ENCODE measurements around the gene EBI3. TPM values are rescaled to one million over a fixed set of nuclear protein-coding genes. Genes with fewer than 3 reads are reported as not detected.

The EBI3 gene
- total RNA-seq, 1 experiment from 2014 or later: 3.0 TPM

- Histone ChIP-seq H3K9me3 (ENCODE audit: control insufficient read depth, insufficient read depth, low read depth, low read length) (no peaks in the 10 kb centered on the region), H3K36me3 (ENCODE audit: control insufficient read depth, insufficient read depth, low read length) (peaks cover 3% of the 10 kb centered on the region; the same call in 1 of the 2 replicates), H3K4me3 (ENCODE audit: low read depth in 2 of 2, low read length in 2 of 2) (peak within 1 kb of the TSS; percentile 70 to 84), H3K27ac (ENCODE audit: low read length) (peak within 1 kb of the TSS; percentile 83), H3K27me3 (ENCODE audit: control insufficient read depth, insufficient read depth, low read length) (no peaks in the 10 kb centered on the region), H3K4me1 (ENCODE audit: control insufficient read depth, insufficient read depth, low read length) (no peaks in the 10 kb centered on the region; the same call in none of the 2 replicates)
- peak; percentile 53; the same call in 1 of the 2 replicates for TF ChIP-seq POLR2AphosphoS5 (IDR thresholded peaks at IDR 0.05; ENCODE audit: low read depth, low read length)
- TF ChIP-seq TCF7L2 (IDR thresholded peaks at IDR 0.05; ENCODE audit: low read depth, low read length): no peak
- TF ChIP-seq, protein P1, sequence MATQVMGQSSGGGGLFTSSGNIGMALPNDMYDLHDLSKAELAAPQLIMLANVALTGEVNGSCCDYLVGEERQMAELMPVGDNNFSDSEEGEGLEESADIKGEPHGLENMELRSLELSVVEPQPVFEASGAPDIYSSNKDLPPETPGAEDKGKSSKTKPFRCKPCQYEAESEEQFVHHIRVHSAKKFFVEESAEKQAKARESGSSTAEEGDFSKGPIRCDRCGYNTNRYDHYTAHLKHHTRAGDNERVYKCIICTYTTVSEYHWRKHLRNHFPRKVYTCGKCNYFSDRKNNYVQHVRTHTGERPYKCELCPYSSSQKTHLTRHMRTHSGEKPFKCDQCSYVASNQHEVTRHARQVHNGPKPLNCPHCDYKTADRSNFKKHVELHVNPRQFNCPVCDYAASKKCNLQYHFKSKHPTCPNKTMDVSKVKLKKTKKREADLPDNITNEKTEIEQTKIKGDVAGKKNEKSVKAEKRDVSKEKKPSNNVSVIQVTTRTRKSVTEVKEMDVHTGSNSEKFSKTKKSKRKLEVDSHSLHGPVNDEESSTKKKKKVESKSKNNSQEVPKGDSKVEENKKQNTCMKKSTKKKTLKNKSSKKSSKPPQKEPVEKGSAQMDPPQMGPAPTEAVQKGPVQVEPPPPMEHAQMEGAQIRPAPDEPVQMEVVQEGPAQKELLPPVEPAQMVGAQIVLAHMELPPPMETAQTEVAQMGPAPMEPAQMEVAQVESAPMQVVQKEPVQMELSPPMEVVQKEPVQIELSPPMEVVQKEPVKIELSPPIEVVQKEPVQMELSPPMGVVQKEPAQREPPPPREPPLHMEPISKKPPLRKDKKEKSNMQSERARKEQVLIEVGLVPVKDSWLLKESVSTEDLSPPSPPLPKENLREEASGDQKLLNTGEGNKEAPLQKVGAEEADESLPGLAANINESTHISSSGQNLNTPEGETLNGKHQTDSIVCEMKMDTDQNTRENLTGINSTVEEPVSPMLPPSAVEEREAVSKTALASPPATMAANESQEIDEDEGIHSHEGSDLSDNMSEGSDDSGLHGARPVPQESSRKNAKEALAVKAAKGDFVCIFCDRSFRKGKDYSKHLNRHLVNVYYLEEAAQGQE (IDR thresholded peaks at IDR 0.05; ENCODE audit: insufficient read depth in 1 of 2, low read depth in 2 of 2, low read length in 1 of 2): no peak
- 0 out of 2 replicates have a peak, but pooled peaks have one; percentile 83 for TF ChIP-seq SIN3A (IDR thresholded peaks at IDR 0.05; ENCODE audit: borderline replicate concordance, insufficient read depth, low read depth, low read length)
- TF ChIP-seq CTCF (IDR thresholded peaks at IDR 0.05): no peak
- intact Hi-C loops (cut with micrococcal nuclease; ENCODE audit: unreplicated experiment): no loop called here
- CTCF ChIA-PET: no interaction called here
- DNase-seq (ENCODE audit: low read depth, low spot score) (peak; percentile 51), ATAC-seq (peak; percentile 88)
- no TSS peak for BruUV-seq (replicated peaks)
- in situ Hi-C loops (cut with HindIII; ENCODE audit: low pct_unique_long_range_greater_than_20kb, low sequenced_read_pairs): no loop called here
- POLR2A ChIA-PET: interaction anchor here (0.6 kb wide), 1 partner anchor 1716 kb away, joined by 3 read pairs; no protein-coding TSS in a partner anchor
These were observed 47.1 kb upstream of the EBI3 start, which contains the start of the genes ANKRD24 and SIRT6 for GRCh38 chr19:4182084-4182810. Gene ANKRD24, plus strand, starts transcription at chr19:4182689. Its CDS starts 3,737 bp downstream, at chr19:4186426. Gene SIRT6, minus strand, starts transcription at chr19:4182563. Its CDS starts 24 bp downstream, at chr19:4182539.

- intact Hi-C loops (cut with micrococcal nuclease; ENCODE audit: unreplicated experiment): no loop called here
- ChIA-PET CTCF (interaction anchor here (0.5 kb wide), 1 partner anchor 196 kb away, joined by 4 read pairs; no protein-coding TSS in a partner anchor), POLR2A (interaction anchor here (0.6 kb wide), 1 partner anchor 197 kb away, joined by 15 read pairs; no protein-coding TSS in a partner anchor)
- no peaks in the 10 kb centered on the region for H3K27me3 ChIP-seq (ENCODE audit: control insufficient read depth, insufficient read depth, low read length)
- in situ Hi-C loops (cut with HindIII; ENCODE audit: low pct_unique_long_range_greater_than_20kb, low sequenced_read_pairs): no loop called here
- DNase-seq (ENCODE audit: low read depth, low spot score) (no peak), ATAC-seq (no peak)
- H3K4me1 ChIP-seq (ENCODE audit: control insufficient read depth, insufficient read depth, low read length): no peaks in the 10 kb centered on the region; the same call in none of the 2 replicates
- TF ChIP-seq POLR2AphosphoS5 (IDR thresholded peaks at IDR 0.05; ENCODE audit: low read depth, low read length): no peak
- TF ChIP-seq, protein P1 (IDR thresholded peaks at IDR 0.05; ENCODE audit: insufficient read depth in 1 of 2, low read depth in 2 of 2, low read length in 1 of 2): no peak
- TF ChIP-seq CTCF (IDR thresholded peaks at IDR 0.05): no peak
- no peak for TF ChIP-seq SIN3A (IDR thresholded peaks at IDR 0.05; ENCODE audit: borderline replicate concordance, insufficient read depth, low read depth, low read length)
- no peak for TF ChIP-seq TCF7L2 (IDR thresholded peaks at IDR 0.05; ENCODE audit: low read depth, low read length)
- no TSS peak for BruUV-seq (replicated peaks)
- no peaks in the 10 kb centered on the region for H3K9me3 ChIP-seq (ENCODE audit: control insufficient read depth, insufficient read depth, low read depth, low read length)
- H3K4me3 ChIP-seq (ENCODE audit: low read depth in 2 of 2, low read length in 2 of 2): no peak overlapping the region
- H3K27ac ChIP-seq (ENCODE audit: low read length): no peak overlapping the region
- peaks cover 3% of the 10 kb centered on the region; the same call in 1 of the 2 replicates for H3K36me3 ChIP-seq (ENCODE audit: control insufficient read depth, insufficient read depth, low read length)
These were observed 45.2 kb upstream of the EBI3 start for GRCh38 chr19:4183967-4184717.

Data from Panc1 (cell line).